Measurements from ENCODE around the gene PDIA2. TPM values are rescaled to one million over a fixed set of nuclear protein-coding genes. Genes with fewer than 3 reads are reported as not detected.

The PDIA2 gene
- total RNA-seq, 1 donor from 2014 or later = not detected

GRCh38 chr16:301950-302349, 19.0 kb downstream of the PDIA2 start:
- DNase-seq (ENCODE audit: low read depth) = no peak
- no peak for TF ChIP-seq CTCF (conservative IDR thresholded peaks at IDR 0.05; ENCODE audit: low read depth, low read length)
- H3K4me3 ChIP-seq (ENCODE audit: low read depth, low read length) = no peak overlapping the region

GRCh38 chr16:303760-304505, 21.0 kb downstream of the PDIA2 start:
- DNase-seq (ENCODE audit: low read depth) = no peak
- H3K4me3 ChIP-seq (ENCODE audit: low read depth, low read length) = no peak overlapping the region
- TF ChIP-seq CTCF (conservative IDR thresholded peaks at IDR 0.05; ENCODE audit: low read depth, low read length) = no peak

- no peak for DNase-seq (ENCODE audit: low read depth)
- H3K4me3 ChIP-seq (ENCODE audit: low read depth, low read length) = no peak overlapping the region
- TF ChIP-seq CTCF (conservative IDR thresholded peaks at IDR 0.05; ENCODE audit: low read depth, low read length) = no peak
Measured at GRCh38 chr16:305916-306626, 23.1 kb downstream of the PDIA2 start.

GRCh38 chr16:306911-307370, 24.0 kb downstream of the PDIA2 start:
- H3K4me3 ChIP-seq (ENCODE audit: low read depth, low read length) = no peak overlapping the region
- DNase-seq (ENCODE audit: low read depth) = no peak
- TF ChIP-seq CTCF (conservative IDR thresholded peaks at IDR 0.05; ENCODE audit: low read depth, low read length) = no peak

GRCh38 chr16:307691-308312, 24.8 kb downstream of the PDIA2 start:
- DNase-seq (ENCODE audit: low read depth) = no peak
- no peak for TF ChIP-seq CTCF (conservative IDR thresholded peaks at IDR 0.05; ENCODE audit: low read depth, low read length)
- H3K4me3 ChIP-seq (ENCODE audit: low read depth, low read length) = no peak overlapping the region

- no peak overlapping the region for H3K4me3 ChIP-seq (ENCODE audit: low read depth, low read length)
- no peak for TF ChIP-seq CTCF (conservative IDR thresholded peaks at IDR 0.05; ENCODE audit: low read depth, low read length)
- no peak for DNase-seq (ENCODE audit: low read depth)
Measured at GRCh38 chr16:309476-309875, 26.5 kb downstream of the PDIA2 start.
